MG63 (cell line): ENCODE measurements around the gene PTF1A. TPM values are rescaled to one million over a fixed set of nuclear protein-coding genes. Genes with fewer than 3 reads are reported as not detected.

Experiments used
- DNase-seq: peaks from one replicate; pipeline ENCODE4 v3.0.0-alpha.2; 2020
- H3K27me3 ChIP-seq: fragments of 250-450 bp; sonication (Bioruptor Pico); 2 replicates; pipeline ENCODE4 v1.5.1; 2020; ENCODE audit warnings: mild to moderate bottlenecking, moderate library complexity
- H3K36me3 ChIP-seq: fragments of 250-450 bp; sonication (Bioruptor Pico); 2 replicates; pipeline ENCODE4 v1.5.1; 2020; ENCODE audit warnings: mild to moderate bottlenecking, moderate library complexity
- H3K4me3 ChIP-seq: fragments of 250-450 bp; sonication (Bioruptor Pico); 2 replicates; pipeline ENCODE4 v1.5.1; 2020; ENCODE audit warnings: mild to moderate bottlenecking, moderate library complexity
- H3K9me3 ChIP-seq: fragments of 250-450 bp; sonication (Bioruptor Pico); 2 replicates; pipeline ENCODE4 v1.5.1; 2020; ENCODE audit warnings: mild to moderate bottlenecking, moderate library complexity
- total RNA-seq: library from RNA; depleted of rRNA; stranded (reverse); fragments of >200 nt; shearing (Covaris generic); gene quantifications from 2 replicates; pipeline ENCODE4 v1.2.3, GENCODE V29; 2014; ENCODE audit warnings: low replicate concordance

The PTF1A gene
- total RNA-seq, 1 experiment from 2014 or later, result not detected

DNA sequence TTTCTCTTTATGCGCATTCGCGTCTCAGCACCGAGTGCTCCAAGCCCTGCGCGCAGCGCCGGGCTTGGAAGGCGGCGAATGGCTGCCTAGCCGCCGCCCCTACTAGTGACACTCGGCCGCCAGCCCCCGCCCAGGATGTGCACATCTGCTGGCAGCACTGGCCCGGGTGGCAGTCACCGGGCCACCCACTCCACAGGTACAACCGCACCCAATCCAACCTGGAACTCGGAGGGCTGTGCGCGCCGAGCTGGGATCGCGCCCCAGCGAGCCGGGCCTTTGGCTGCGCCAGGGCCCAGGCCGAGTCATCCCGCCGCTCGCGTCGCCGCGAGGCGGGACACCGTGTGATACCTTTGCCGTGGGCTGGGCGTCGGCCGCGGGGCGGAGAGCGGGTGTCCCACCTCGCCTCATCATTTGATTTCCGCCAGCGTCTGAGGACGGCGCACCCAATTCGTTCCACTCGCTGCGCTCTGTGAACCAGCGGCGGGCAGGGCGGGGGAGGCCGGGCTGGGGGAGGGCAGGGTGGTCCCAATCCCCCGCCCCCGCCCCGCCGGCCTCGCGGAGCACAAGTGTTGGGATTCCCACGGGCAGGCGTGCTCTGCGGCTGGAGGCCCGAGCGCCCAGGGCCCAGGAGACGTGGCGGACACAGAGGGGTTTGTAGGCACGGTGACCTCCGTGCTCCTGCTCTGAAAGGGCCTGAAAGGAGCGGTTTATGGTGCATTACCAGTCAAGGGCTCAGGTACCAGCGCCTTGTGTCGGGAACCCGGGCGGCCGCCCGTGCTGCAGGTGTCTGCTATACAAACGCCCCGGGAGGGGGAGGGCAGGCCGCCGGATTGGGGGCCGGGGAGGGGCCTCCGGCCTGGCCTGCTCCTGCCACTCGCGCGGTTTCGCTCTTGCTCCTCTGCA, 17.8 kb upstream of the PTF1A start:
- Histone ChIP-seq H3K4me3 (no peak overlapping the region), H3K27me3 (peaks cover 22% of the 10 kb centered on the region), H3K9me3 (no peaks in the 10 kb centered on the region), H3K36me3 (no peaks in the 10 kb centered on the region)
- DNase-seq, result no peak

GRCh38 chr10:23174977-23175512, 17.1 kb upstream of the PTF1A start:
- Histone ChIP-seq H3K9me3 (no peaks in the 10 kb centered on the region), H3K27me3 (peaks cover 22% of the 10 kb centered on the region), H3K4me3 (no peak overlapping the region), H3K36me3 (no peaks in the 10 kb centered on the region)
- no peak for DNase-seq

GRCh38 chr10:23186178-23186577, 5.9 kb upstream of the PTF1A start:
- Histone ChIP-seq H3K9me3 (no peaks in the 10 kb centered on the region), H3K27me3 (peaks cover 7% of the 10 kb centered on the region; the same call in 1 of the 2 replicates), H3K36me3 (no peaks in the 10 kb centered on the region), H3K4me3 (no peak overlapping the region)
- DNase-seq, result no peak

DNA sequence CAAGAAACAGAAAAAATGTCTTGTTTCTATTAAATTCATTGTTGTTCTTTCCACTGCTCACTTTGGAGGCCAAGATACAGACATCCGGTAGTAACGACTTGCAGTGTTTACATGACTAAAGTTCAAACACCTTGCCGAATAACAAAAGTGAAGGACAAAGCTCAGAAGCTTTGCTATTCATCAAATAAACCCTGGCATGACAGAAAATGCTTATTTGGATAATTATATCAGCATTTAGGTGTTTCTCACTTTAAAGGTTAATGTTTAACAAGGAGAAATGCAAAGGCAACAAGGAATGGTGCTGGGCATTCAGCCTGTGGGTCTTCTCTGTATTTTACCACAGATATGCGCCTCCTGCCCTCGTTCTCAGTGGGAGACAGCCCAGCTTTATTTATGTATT, 5.4 kb upstream of the PTF1A start:
- no peaks in the 10 kb centered on the region for H3K9me3 ChIP-seq

GRCh38 chr10:23187155-23187554, 5.0 kb upstream of the PTF1A start:
- DNase-seq, result no peak
- Histone ChIP-seq H3K9me3 (no peaks in the 10 kb centered on the region), H3K4me3 (no peak overlapping the region), H3K36me3 (no peaks in the 10 kb centered on the region), H3K27me3 (peaks cover 12% of the 10 kb centered on the region; the same call in 1 of the 2 replicates)

More for the DNA sequence above, 5.4 kb upstream of the PTF1A start:
- DNase-seq, result no peak
- Histone ChIP-seq H3K4me3 (no peak overlapping the region), H3K27me3 (peaks cover 12% of the 10 kb centered on the region; the same call in 1 of the 2 replicates), H3K36me3 (no peaks in the 10 kb centered on the region)

- H3K27me3 ChIP-seq, result peaks cover 22% of the 10 kb centered on the region
- no peak for DNase-seq
- no peaks in the 10 kb centered on the region for H3K36me3 ChIP-seq
Measured at GRCh38 chr10:23189024-23189423, 3.1 kb upstream of the PTF1A start.

GRCh38 chr10:23190872-23191763, 994 bp upstream of the PTF1A start:
- no peak for DNase-seq
- no peaks in the 10 kb centered on the region for H3K9me3 ChIP-seq
- no peak overlapping the region for H3K4me3 ChIP-seq
- no peaks in the 10 kb centered on the region for H3K36me3 ChIP-seq
- H3K27me3 ChIP-seq, result peaks cover 30% of the 10 kb centered on the region

More at GRCh38 chr10:23189024-23189423, 3.1 kb upstream of the PTF1A start:
- Histone ChIP-seq H3K9me3 (no peaks in the 10 kb centered on the region), H3K4me3 (no peak overlapping the region)

DNA sequence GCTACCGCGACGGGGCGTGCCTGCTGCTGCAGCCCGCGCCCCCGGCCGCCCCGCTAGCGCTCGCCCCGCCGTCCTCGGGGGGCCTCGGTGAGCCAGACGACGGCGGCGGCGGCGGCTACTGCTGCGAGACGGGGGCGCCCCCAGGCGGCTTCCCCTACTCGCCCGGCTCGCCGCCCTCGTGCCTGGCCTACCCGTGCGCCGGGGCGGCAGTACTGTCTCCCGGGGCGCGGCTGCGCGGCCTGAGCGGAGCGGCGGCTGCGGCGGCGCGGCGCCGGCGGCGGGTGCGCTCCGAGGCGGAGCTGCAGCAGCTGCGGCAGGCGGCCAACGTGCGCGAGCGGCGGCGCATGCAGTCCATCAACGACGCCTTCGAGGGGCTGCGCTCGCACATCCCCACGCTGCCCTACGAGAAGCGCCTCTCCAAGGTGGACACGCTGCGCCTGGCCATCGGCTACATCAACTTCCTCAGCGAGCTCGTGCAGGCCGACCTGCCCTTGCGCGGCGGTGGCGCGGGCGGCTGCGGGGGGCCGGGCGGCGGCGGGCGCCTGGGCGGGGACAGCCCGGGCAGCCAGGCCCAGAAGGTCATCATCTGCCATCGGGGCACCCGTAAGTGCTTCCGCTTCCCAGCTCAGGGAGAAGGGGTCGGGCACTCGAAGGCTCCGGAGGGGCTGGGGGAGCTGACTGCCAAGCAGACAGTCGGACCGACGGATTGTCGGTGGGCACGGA, 761 bp downstream of the PTF1A start:
- DNase-seq, result no peak
- Histone ChIP-seq H3K9me3 (no peaks in the 10 kb centered on the region), H3K27me3 (peaks cover 32% of the 10 kb centered on the region), H3K36me3 (no peaks in the 10 kb centered on the region), H3K4me3 (no peak overlapping the region)

GRCh38 chr10:23193435-23194074, 1.4 kb downstream of the PTF1A start:
- DNase-seq, result no peak
- no peaks in the 10 kb centered on the region for H3K36me3 ChIP-seq
- H3K4me3 ChIP-seq, result no peak overlapping the region
- no peaks in the 10 kb centered on the region for H3K9me3 ChIP-seq
- H3K27me3 ChIP-seq, result peaks cover 38% of the 10 kb centered on the region

DNA sequence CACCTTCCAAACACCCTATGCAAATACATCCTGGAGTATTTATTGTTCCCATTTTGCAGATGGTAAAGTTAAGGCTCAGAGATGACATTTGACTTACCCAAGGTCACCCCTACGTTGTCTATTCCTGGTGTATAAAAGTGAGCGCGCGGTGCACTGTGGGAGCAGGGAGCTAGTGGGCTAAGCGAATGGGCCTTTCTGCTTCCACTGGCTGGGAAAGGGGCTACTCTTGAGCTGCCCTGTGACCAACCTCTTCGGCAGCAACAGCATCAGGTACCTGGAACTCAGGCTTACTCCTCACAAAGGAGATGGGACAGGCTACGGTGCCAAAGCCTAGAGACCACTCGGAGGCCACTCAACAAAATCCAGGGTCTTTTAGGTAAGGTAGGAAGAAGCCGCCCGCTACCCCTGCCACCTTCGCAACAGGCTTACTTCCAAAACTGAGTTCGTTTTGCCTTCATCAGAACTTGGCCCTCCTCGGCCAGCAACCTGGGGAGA, 2.4 kb downstream of the PTF1A start:
- no peaks in the 10 kb centered on the region for H3K36me3 ChIP-seq
- no peak for DNase-seq
- peaks cover 47% of the 10 kb centered on the region for H3K27me3 ChIP-seq

DNA sequence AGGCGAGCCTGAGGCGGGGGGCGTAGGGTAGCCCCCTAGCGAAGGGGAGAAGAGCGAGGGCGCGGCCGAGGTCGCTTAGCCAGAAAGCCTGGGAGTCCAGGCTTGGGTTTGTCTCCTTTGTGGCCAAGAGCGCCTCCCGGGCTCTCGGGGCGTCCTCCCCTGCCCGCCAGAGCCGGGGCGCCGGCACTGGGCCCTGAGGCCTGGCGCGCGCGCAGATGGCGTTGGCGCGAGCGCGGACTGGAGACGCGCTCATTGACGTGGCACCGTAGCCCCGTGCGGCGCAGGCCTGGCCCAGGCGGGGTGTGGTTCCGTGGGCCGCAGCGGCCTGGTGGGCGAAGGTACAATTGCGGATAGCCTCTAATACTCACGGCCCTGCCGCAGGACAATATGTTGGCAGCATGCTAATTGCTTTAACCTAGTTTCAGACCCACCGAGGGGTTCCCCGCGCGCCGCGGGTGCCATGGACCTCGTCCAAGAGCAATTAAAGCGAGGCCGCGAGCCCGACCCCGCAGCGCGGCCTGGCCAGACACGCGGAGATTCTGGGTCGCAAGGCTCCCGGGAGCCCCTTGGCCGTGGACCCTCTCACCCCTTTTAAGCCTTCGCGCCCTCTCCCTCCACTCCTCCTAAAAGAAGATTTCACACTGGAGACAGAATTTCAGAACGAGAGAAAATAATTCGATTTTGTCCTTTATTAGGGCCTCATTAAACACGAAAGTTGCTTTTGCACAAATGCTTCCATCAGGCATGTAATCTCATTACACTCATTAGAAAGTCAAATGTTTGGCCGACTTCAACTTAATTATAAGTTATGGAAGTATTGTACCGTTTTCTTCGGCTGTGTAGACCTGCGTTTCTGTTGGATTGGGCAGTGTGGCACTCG, 3.1 kb downstream of the PTF1A start:
- DNase-seq, result no peak
- H3K4me3 ChIP-seq, result no peak overlapping the region
- H3K27me3 ChIP-seq, result peaks cover 54% of the 10 kb centered on the region
- H3K36me3 ChIP-seq, result no peaks in the 10 kb centered on the region
- H3K9me3 ChIP-seq, result no peaks in the 10 kb centered on the region

More for the DNA sequence above, 2.4 kb downstream of the PTF1A start:
- no peak overlapping the region for H3K4me3 ChIP-seq
- H3K9me3 ChIP-seq, result no peaks in the 10 kb centered on the region

DNA sequence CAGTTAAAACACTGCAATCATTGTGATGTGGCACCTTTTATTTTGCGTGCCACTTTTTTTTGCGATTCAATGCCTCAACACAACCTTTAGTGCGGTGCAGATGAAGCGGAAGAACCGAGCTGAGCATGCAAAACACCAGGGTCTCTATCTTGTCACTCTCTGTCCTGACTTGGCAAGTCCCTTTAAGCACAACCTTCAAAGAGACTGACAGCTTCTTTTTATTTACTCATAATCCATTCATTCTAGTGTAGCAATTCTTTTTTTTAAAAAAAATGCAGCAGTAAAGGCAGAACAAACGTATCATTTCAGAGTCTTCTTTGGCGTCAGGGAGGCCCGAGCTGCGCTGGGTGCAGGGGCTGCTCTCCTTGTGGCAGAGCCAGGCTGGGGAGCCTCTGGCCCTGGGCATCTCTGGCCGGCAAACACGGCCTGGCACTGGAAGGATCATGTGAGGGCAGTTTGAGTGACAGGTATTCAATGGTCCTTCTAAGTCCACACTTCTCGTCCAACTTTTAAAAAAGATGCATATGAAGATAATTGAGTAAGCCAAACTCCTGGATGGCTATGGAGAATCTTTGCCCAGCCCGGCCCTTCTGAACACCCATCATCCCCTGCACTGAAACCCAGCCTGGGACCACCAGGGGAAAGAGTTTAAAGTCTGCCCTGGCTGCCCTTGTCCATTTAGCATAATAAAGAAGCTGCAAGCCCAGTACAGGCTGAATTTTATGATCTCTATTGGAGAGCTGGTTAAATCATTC, 3.9 kb downstream of the PTF1A start:
- Histone ChIP-seq H3K36me3 (no peaks in the 10 kb centered on the region), H3K27me3 (peaks cover 56% of the 10 kb centered on the region), H3K4me3 (no peak overlapping the region), H3K9me3 (no peaks in the 10 kb centered on the region)
- DNase-seq, result no peak

- Histone ChIP-seq H3K27me3 (peaks cover 57% of the 10 kb centered on the region), H3K9me3 (no peaks in the 10 kb centered on the region), H3K4me3 (no peak overlapping the region), H3K36me3 (no peaks in the 10 kb centered on the region)
- DNase-seq, result no peak
Measured at GRCh38 chr10:23196915-23197314, 4.8 kb downstream of the PTF1A start.

DNA sequence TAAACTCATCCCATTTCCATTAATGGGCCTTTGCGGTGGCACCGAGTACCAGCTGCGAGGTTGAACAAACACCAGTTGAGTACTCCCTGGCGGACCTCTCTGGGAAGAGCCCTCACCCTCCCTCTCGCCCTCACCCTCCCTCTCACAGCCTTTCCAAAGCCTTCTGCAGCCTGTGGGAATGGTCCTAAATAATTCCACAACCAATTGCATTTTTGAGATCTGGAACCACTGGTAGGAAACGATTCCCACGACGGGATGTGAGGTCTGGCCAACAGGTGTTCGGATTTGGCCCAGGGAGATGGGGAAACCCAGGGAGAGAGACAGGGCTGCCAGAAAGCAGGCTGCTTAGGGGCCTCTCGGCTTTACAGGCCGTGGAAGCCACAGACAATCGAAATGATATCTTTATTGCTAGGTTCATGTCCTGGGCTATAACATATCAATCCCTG, 5.3 kb downstream of the PTF1A start:
- DNase-seq, result no peak
- Histone ChIP-seq H3K27me3 (peaks cover 59% of the 10 kb centered on the region), H3K36me3 (no peaks in the 10 kb centered on the region), H3K4me3 (no peak overlapping the region), H3K9me3 (no peaks in the 10 kb centered on the region)
